ENCODE data around the gene ZNF407. TPM values are rescaled to one million over a fixed set of nuclear protein-coding genes. Genes with fewer than 3 reads are reported as not detected.

ZNF407 gene
- total RNA-seq, 1 donor from 2014 or later: 9.0 TPM

- no peaks in the 10 kb centered on the region for H3K4me1 Mint-ChIP-seq
- no peak overlapping the region for H3K27ac ChIP-seq
- H3K4me3 ChIP-seq: no peak overlapping the region
- H3K36me3 Mint-ChIP-seq: no peaks in the 10 kb centered on the region
- H3K4me2 ChIP-seq: no peak overlapping the region
- no peak overlapping the region for H3K27ac Mint-ChIP-seq
- H3K27me3 Mint-ChIP-seq (ENCODE audit: insufficient read depth, low read depth): peaks cover 4% of the 10 kb centered on the region
- no peaks in the 10 kb centered on the region for H3K27me3 ChIP-seq
- H3K79me2 ChIP-seq (ENCODE audit: low read depth): no peaks in the 10 kb centered on the region
- no peak overlapping the region for H2AFZ ChIP-seq (replicated peaks)
- no peaks in the 10 kb centered on the region for H4K20me1 ChIP-seq (ENCODE audit: low read depth)
- peak overlapping the region; percentile 48 for H3K4me3 Mint-ChIP-seq
- no peaks in the 10 kb centered on the region for H3K9me3 ChIP-seq (ENCODE audit: low read depth)
- no peak for DNase-seq (ENCODE audit: low spot score)
- no peaks in the 10 kb centered on the region for H3K36me3 ChIP-seq
- TF ChIP-seq EZH2 (IDR thresholded peaks at IDR 0.05) (no peak), EZH2phosphoT487 (IDR thresholded peaks at IDR 0.05) (no peak), CTCF (IDR thresholded peaks at IDR 0.05) (no peak)
- H3K9me3 Mint-ChIP-seq: peaks cover 2% of the 10 kb centered on the region
- no peaks in the 10 kb centered on the region for H3K4me1 ChIP-seq
- H3F3A ChIP-seq (ENCODE audit: low read depth): no peaks in the 10 kb centered on the region
- no peak overlapping the region for H3K9ac ChIP-seq
These were observed 406.4 kb downstream of the ZNF407 start for GRCh38 chr18:75003764-75004690.

- H3K79me2 ChIP-seq (ENCODE audit: low read depth): no peaks in the 10 kb centered on the region
- H3K4me3 Mint-ChIP-seq: no peak overlapping the region
- no peak overlapping the region for H3K27ac ChIP-seq
- H2AFZ ChIP-seq (replicated peaks): no peak overlapping the region
- no peaks in the 10 kb centered on the region for H3K4me1 Mint-ChIP-seq
- no peaks in the 10 kb centered on the region for H4K20me1 ChIP-seq (ENCODE audit: low read depth)
- peaks cover 2% of the 10 kb centered on the region for H3K9me3 Mint-ChIP-seq
- H3K27me3 Mint-ChIP-seq (ENCODE audit: insufficient read depth, low read depth): peaks cover 4% of the 10 kb centered on the region
- H3K36me3 ChIP-seq: no peaks in the 10 kb centered on the region
- no peaks in the 10 kb centered on the region for H3K27me3 ChIP-seq
- H3K4me1 ChIP-seq: no peaks in the 10 kb centered on the region
- H3K9ac ChIP-seq: no peak overlapping the region
- no peak for TF ChIP-seq EZH2phosphoT487 (IDR thresholded peaks at IDR 0.05)
- TF ChIP-seq EZH2 (IDR thresholded peaks at IDR 0.05): no peak
- no peak for TF ChIP-seq CTCF (IDR thresholded peaks at IDR 0.05)
- DNase-seq (ENCODE audit: low spot score): no peak
- no peak overlapping the region for H3K4me2 ChIP-seq
- H3K9me3 ChIP-seq (ENCODE audit: low read depth): no peaks in the 10 kb centered on the region
- no peaks in the 10 kb centered on the region for H3F3A ChIP-seq (ENCODE audit: low read depth)
- no peaks in the 10 kb centered on the region for H3K36me3 Mint-ChIP-seq
- H3K4me3 ChIP-seq: no peak overlapping the region
- H3K27ac Mint-ChIP-seq: no peak overlapping the region
These were observed 408.0 kb downstream of the ZNF407 start for GRCh38 chr18:75005626-75006025.

- H3K4me3 Mint-ChIP-seq: no peak overlapping the region
These were observed 410.5 kb downstream of the ZNF407 start for GRCh38 chr18:75008186-75008585.

More at GRCh38 chr18:75008186-75008585, 410.5 kb downstream of the ZNF407 start:
- Histone ChIP-seq H3K4me2 (no peak overlapping the region), H3K27me3 (no peaks in the 10 kb centered on the region), H2AFZ (replicated peaks) (no peak overlapping the region), H3K27ac (no peak overlapping the region), H3K4me3 (no peak overlapping the region), H3F3A (ENCODE audit: low read depth) (no peaks in the 10 kb centered on the region), H3K9me3 (ENCODE audit: low read depth) (no peaks in the 10 kb centered on the region), H3K4me1 (peaks cover 4% of the 10 kb centered on the region), H3K36me3 (no peaks in the 10 kb centered on the region), H4K20me1 (ENCODE audit: low read depth) (no peaks in the 10 kb centered on the region), H3K9ac (no peak overlapping the region), H3K79me2 (ENCODE audit: low read depth) (no peaks in the 10 kb centered on the region)
- TF ChIP-seq CTCF (IDR thresholded peaks at IDR 0.05) (no peak), EZH2 (IDR thresholded peaks at IDR 0.05) (no peak), EZH2phosphoT487 (IDR thresholded peaks at IDR 0.05) (no peak)
- H3K27ac Mint-ChIP-seq: no peak overlapping the region
- H3K4me1 Mint-ChIP-seq: peaks cover 3% of the 10 kb centered on the region
- no peaks in the 10 kb centered on the region for H3K36me3 Mint-ChIP-seq
- no peak for DNase-seq (ENCODE audit: low spot score)
- H3K9me3 Mint-ChIP-seq: peaks cover 2% of the 10 kb centered on the region
- H3K27me3 Mint-ChIP-seq (ENCODE audit: insufficient read depth, low read depth): peaks cover 4% of the 10 kb centered on the region

All from neural progenitor cell (in vitro differentiated cells).